H1 (cell line): ENCODE measurements around the gene GRID1. TPM values are rescaled to one million over a fixed set of nuclear protein-coding genes. Genes with fewer than 3 reads are reported as not detected.

Experiments
- CTCF ChIA-PET: fragments of 300-600 bp; sonication (Branson Sonifier 250); formaldehyde crosslinking; loops from one replicate; lab custom pipeline; 2021; ENCODE audit not compliant: partially characterized antibody; lab: Charles Lee
- POLR2A ChIA-PET: fragments of 300-600 bp; sonication (Branson Sonifier 250); formaldehyde crosslinking; loops from one replicate; lab custom pipeline; 2021; ENCODE audit warnings: inconsistent platforms; ENCODE audit not compliant: partially characterized antibody; lab: Charles Lee
- DNase-seq, 2 experiments: peaks; one replicate each; pipeline versions ENCODE4 v3.0.0 to v3.0.0-alpha.2; 2010 to 2022; ENCODE audit warnings: low spot score in 2 of 2, low read depth in 1 of 2, mixed read lengths in 1 of 2
- FAIRE-seq: peaks from 2 replicates; lab custom pipeline; 2011; peaks lifted over from hg19 to GRCh38; lab: Jason Lieb, UNC
- H2AFZ ChIP-seq: 2 replicates; pipeline ENCODE4 v1.8.1; 2012; ENCODE audit warnings: low read length, inconsistent platforms
- H2AK5ac ChIP-seq: 2 replicates; pipeline ENCODE4 v1.6.1; 2013; ENCODE audit warnings: low read depth, low read length
- H2BK120ac ChIP-seq: replicated peaks from 2 replicates; pipeline ENCODE3; 2013; ENCODE audit warnings: low read depth, low read length, inconsistent platforms
- H2BK12ac ChIP-seq: 2 replicates; pipeline ENCODE4 v1.6.1; 2013; ENCODE audit warnings: low read depth, low read length
- H2BK15ac ChIP-seq: 2 replicates; pipeline ENCODE4 v1.6.1; 2013; ENCODE audit warnings: low read length
- H2BK20ac ChIP-seq: 2 replicates; pipeline ENCODE4 v1.6.1; 2013; ENCODE audit warnings: low read length
- H2BK5ac ChIP-seq: 2 replicates; pipeline ENCODE4 v1.6.1; 2013; ENCODE audit warnings: low read depth, low read length
- H3K14ac ChIP-seq: 2 replicates; pipeline ENCODE4 v1.6.1; 2013; ENCODE audit warnings: inconsistent platforms; ENCODE audit not compliant: insufficient read length
- H3K18ac ChIP-seq: 2 replicates; pipeline ENCODE4 v1.6.1; 2013; ENCODE audit warnings: low read length; ENCODE audit errors: extremely low read depth
- H3K23ac ChIP-seq: 2 replicates; pipeline ENCODE4 v1.6.1; 2013; ENCODE audit warnings: inconsistent platforms; ENCODE audit not compliant: insufficient read length
- H3K23me2 ChIP-seq: 2 replicates; pipeline ENCODE4 v1.6.1; 2013; ENCODE audit warnings: low read depth, low read length
- H3K27ac ChIP-seq: 2 replicates; pipeline ENCODE4 v1.6.1; 2011; ENCODE audit warnings: low read depth, low read length, inconsistent platforms
- H3K27me3 ChIP-seq, 4 experiments: replicated peaks in 1 of 4; 1 replicate in 1 of 4; 2 replicates in 3 of 4; pipeline versions ENCODE4 v1.6.1 to v1.8.1; 2011 to 2013; ENCODE audit warnings: low read length in 3 of 4, mild to moderate bottlenecking in 3 of 4, inconsistent platforms in 2 of 4, mixed read lengths in 2 of 4, moderate library complexity in 1 of 4; ENCODE audit not compliant: control insufficient read depth in 3 of 4, insufficient read depth in 3 of 4; ENCODE audit errors: extremely low read depth in 1 of 4
- H3K36me3 ChIP-seq, 4 experiments: 2 replicates each; pipeline versions ENCODE4 v1.6.1 to v1.8.1; 2011 to 2013; ENCODE audit warnings: mild to moderate bottlenecking in 4 of 4, low read length in 3 of 4, moderate library complexity in 2 of 4, control low read depth in 1 of 4, inconsistent platforms in 1 of 4; ENCODE audit not compliant: insufficient read depth in 4 of 4, control insufficient read depth in 2 of 4
- H3K4ac ChIP-seq: replicated peaks from 2 replicates; pipeline ENCODE3; 2013; ENCODE audit warnings: low read length, low read depth, mixed read lengths, inconsistent platforms; ENCODE audit not compliant: insufficient read length
- H3K4me1 ChIP-seq, 4 experiments: replicated peaks in 1 of 4; 1 replicate in 1 of 4; 2 replicates in 3 of 4; pipeline versions ENCODE4 v1.6.1 to v1.8.1; 2011 to 2013; ENCODE audit warnings: low read length in 3 of 4, inconsistent platforms in 2 of 4, mixed read lengths in 1 of 4; ENCODE audit not compliant: insufficient read depth in 4 of 4, control insufficient read depth in 3 of 4
- H3K4me2 ChIP-seq, 2 experiments: 2 replicates each; pipeline versions ENCODE4 v1.6.1 to v1.8.1; 2011 to 2013; ENCODE audit warnings: low read depth in 2 of 2, low read length in 2 of 2, control low read depth in 1 of 2, inconsistent platforms in 1 of 2, mild to moderate bottlenecking in 1 of 2; ENCODE audit not compliant: insufficient read depth in 1 of 2
- H3K4me3 ChIP-seq, 4 experiments: fragments of 200-600, 300-600 bp in 1 of 4; sonication (generic), shearing (Covaris generic), sonication (Bioruptor Twin) in 1 of 4; 2 replicates each; pipeline versions ENCODE4 v1.5.1 to v1.8.1; 2011 to 2016; ENCODE audit warnings: low read length in 4 of 4, low read depth in 3 of 4, control low read depth in 2 of 4, inconsistent platforms in 2 of 4, mild to moderate bottlenecking in 2 of 4, mixed read lengths in 1 of 4, moderate library complexity in 1 of 4; ENCODE audit not compliant: insufficient read depth in 2 of 4; ENCODE audit errors: extremely low read depth in 1 of 4
- H3K56ac ChIP-seq: replicated peaks from 2 replicates; pipeline ENCODE3; 2013; ENCODE audit warnings: low read depth, mild to moderate bottlenecking, mixed read lengths, low read length, inconsistent platforms; ENCODE audit not compliant: insufficient read length
- H3K79me1 ChIP-seq: 2 replicates; pipeline ENCODE4 v1.6.1; 2013; ENCODE audit warnings: low read depth, low read length, control low read depth
- H3K79me2 ChIP-seq, 2 experiments: 2 replicates each; pipeline versions ENCODE4 v1.6.1 to v1.8.1; 2012 to 2013; ENCODE audit warnings: low read length in 2 of 2, mild to moderate bottlenecking in 2 of 2, inconsistent platforms in 1 of 2; ENCODE audit not compliant: insufficient read depth in 2 of 2, control insufficient read depth in 1 of 2
- H3K9ac ChIP-seq, 4 experiments: replicated peaks in 1 of 4; 1 replicate in 1 of 4; 2 replicates in 3 of 4; pipeline versions ENCODE4 v1.6.1 to v1.8.1; 2011 to 2013; ENCODE audit warnings: low read depth in 3 of 4, low read length in 3 of 4, control low read depth in 2 of 4, mild to moderate bottlenecking in 2 of 4, moderate library complexity in 2 of 4, inconsistent platforms in 1 of 4; ENCODE audit errors: extremely low read depth in 1 of 4
- H3K9me3 ChIP-seq, 2 experiments: 2 replicates each; pipeline versions ENCODE4 v1.6.1 to v1.8.1; 2012 to 2013; ENCODE audit warnings: mild to moderate bottlenecking in 2 of 2, moderate library complexity in 2 of 2, control low read depth in 1 of 2, inconsistent platforms in 1 of 2, low read depth in 1 of 2, low read length in 1 of 2, mixed read lengths in 1 of 2; ENCODE audit not compliant: insufficient read depth in 2 of 2
- H4K20me1 ChIP-seq, 2 experiments: replicated peaks in 1 of 2; 2 replicates each; pipeline versions ENCODE3 to v1.8.1; 2011 to 2013; ENCODE audit warnings: inconsistent platforms in 2 of 2, low read length in 2 of 2, mild to moderate bottlenecking in 1 of 2; ENCODE audit not compliant: insufficient read depth in 2 of 2, control insufficient read depth in 1 of 2
- H4K5ac ChIP-seq: 2 replicates; pipeline ENCODE4 v1.6.1; 2013; ENCODE audit warnings: low read length, low read depth, mixed read lengths, inconsistent platforms; ENCODE audit not compliant: insufficient read length
- H4K8ac ChIP-seq: 2 replicates; pipeline ENCODE4 v1.8.0; 2013; ENCODE audit warnings: mild to moderate bottlenecking, moderate library complexity, low read length, inconsistent platforms; ENCODE audit not compliant: insufficient read depth; ENCODE audit errors: extremely low read depth
- H4K91ac ChIP-seq: replicated peaks from 2 replicates; pipeline ENCODE3; 2013; ENCODE audit warnings: low read length, mixed read lengths, inconsistent platforms; ENCODE audit not compliant: insufficient read length
- BCL11A ChIP-seq, 2 experiments: IDR thresholded peaks; one replicate each; pipeline ENCODE4 v1.6.1; 2011; ENCODE audit warnings: low read depth in 2 of 2, low read length in 2 of 2, mild to moderate bottlenecking in 2 of 2
- CEBPB ChIP-seq: IDR thresholded peaks from 2 replicates; pipeline ENCODE4 v1.6.1; 2012; ENCODE audit warnings: low read depth, low read length
- CHD2 ChIP-seq: IDR thresholded peaks from 2 replicates; pipeline ENCODE4 v1.6.1; 2012; ENCODE audit warnings: low read length, improper control_type of control experiment
- CTBP2 ChIP-seq: IDR thresholded peaks from 2 replicates; pipeline ENCODE4 v1.7.0; 2011; ENCODE audit warnings: borderline replicate concordance, mild to moderate bottlenecking, moderate library complexity, mixed read lengths, low read length; ENCODE audit not compliant: insufficient read depth, insufficient read length
- GABPA ChIP-seq: IDR thresholded peaks from 2 replicates; pipeline ENCODE4 v1.6.1; 2011; ENCODE audit warnings: mild to moderate bottlenecking, low read length, moderate library complexity, borderline replicate concordance; ENCODE audit not compliant: insufficient read depth
- JUN ChIP-seq: IDR thresholded peaks from 2 replicates; pipeline ENCODE4 v1.6.1; 2011; ENCODE audit warnings: low read depth, mild to moderate bottlenecking, improper control_type of control experiment, low read length
- JUND ChIP-seq: IDR thresholded peaks from 2 replicates; pipeline ENCODE4 v1.6.1; 2011; ENCODE audit warnings: mild to moderate bottlenecking, improper control_type of control experiment, low read length
- KDM5A ChIP-seq: fragments of 200-600 bp; IDR thresholded peaks from 2 replicates; pipeline ENCODE4 v1.7.1; 2012; ENCODE audit warnings: mild to moderate bottlenecking, low read length, inconsistent platforms, mixed read lengths
- POLR2A ChIP-seq, 2 experiments: IDR thresholded peaks; 1 replicate in 1 of 2; 2 replicates in 1 of 2; pipeline ENCODE4 v1.6.1; 2011; ENCODE audit warnings: low read depth in 2 of 2, low read length in 2 of 2, mild to moderate bottlenecking in 2 of 2; ENCODE audit errors: control extremely low read depth in 1 of 2
- POLR2AphosphoS5 ChIP-seq: IDR thresholded peaks from 2 replicates; pipeline ENCODE4 v1.6.1; 2011; ENCODE audit warnings: low read depth, low read length
- POU5F1 ChIP-seq: IDR thresholded peaks from 2 replicates; pipeline ENCODE4 v1.6.1; 2011; ENCODE audit warnings: low read depth, mild to moderate bottlenecking, low read length, moderate library complexity
- RFX5 ChIP-seq: IDR thresholded peaks from 2 replicates; pipeline ENCODE4 v1.6.1; 2011; ENCODE audit warnings: low read depth, low read length, improper control_type of control experiment, borderline replicate concordance
- SAP30 ChIP-seq: fragments of 300-600 bp; sonication (generic); IDR thresholded peaks from 2 replicates; pipeline ENCODE4 v1.7.1; 2012; ENCODE audit warnings: low read length, moderate library complexity, mild to moderate bottlenecking, inconsistent platforms; ENCODE audit not compliant: insufficient read depth, insufficient replicate concordance
- SIRT6 ChIP-seq: IDR thresholded peaks from one replicate; pipeline ENCODE4 v1.7.1; 2012; ENCODE audit warnings: low read length, inconsistent platforms
- SIX5 ChIP-seq: IDR thresholded peaks from 2 replicates; pipeline ENCODE4 v1.6.1; 2011; ENCODE audit warnings: mild to moderate bottlenecking, low read depth, low read length
- TCF12 ChIP-seq: IDR thresholded peaks from 2 replicates; pipeline ENCODE4 v1.6.1; 2011; ENCODE audit warnings: low read depth, mild to moderate bottlenecking, low read length
- polyA plus RNA-seq, 7 experiments: library from polyadenylated mRNA; depleted of rRNA in 3 of 7; stranded (reverse) in 5 of 7; unstranded in 2 of 7; fragments of >200 nt in 5 of 7; fragments of 200-250 nt in 2 of 7; gene quantifications; 1 replicate in 5 of 7; 2 replicates in 1 of 7; 4 replicates in 1 of 7; pipeline versions ENCODE4 v1.2.1 to v1.2.3, GENCODE V29; 2011 to 2013; ENCODE audit warnings: missing spikeins in 2 of 7, mixed read lengths in 2 of 7
- total RNA-seq: library from RNA; stranded (reverse); fragmentation: NEBNext Ultra II Directional; extraction: Animal tissue kit (Norgen Biotek cat#: 25700); gene quantifications from 2 replicates; pipeline ENCODE4 v1.2.1, GENCODE V29; 2021
- TF ChIP-seq, protein P1 (sequence below): IDR thresholded peaks from 2 replicates; pipeline ENCODE4 v1.6.1; 2012; ENCODE audit warnings: inconsistent platforms

The GRID1 gene
- total and polyA plus RNA-seq, 2 of the 8 experiments (the other 6 are each of a cell fraction or from before 2014, with no cell fraction given), result 0.22 to 0.30 TPM

DNA sequence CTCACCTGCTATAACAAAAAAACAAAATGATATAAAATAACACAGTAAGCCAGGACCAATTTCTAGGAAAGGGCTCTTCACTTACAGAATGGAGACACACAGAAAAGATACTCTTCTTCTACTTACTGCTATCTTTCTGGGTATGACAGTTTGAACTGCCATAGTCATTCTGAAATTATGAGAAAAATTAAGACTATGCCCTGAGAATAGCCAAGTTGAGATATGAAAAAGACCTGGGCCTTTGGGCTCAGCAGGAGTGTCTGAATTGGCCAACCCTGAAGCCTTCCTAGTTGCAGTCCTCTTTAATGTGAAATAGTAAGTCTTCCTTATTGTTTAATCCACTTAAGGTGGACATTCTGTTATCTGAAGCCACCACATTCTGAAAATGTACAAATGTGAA, 519.5 kb downstream of the GRID1 start:
- H2BK15ac ChIP-seq, result no peak overlapping the region
- H3K79me2 ChIP-seq, result no peaks in the 10 kb centered on the region
- H3K27ac ChIP-seq, result no peak overlapping the region
- H3K9me3 ChIP-seq, result no peaks in the 10 kb centered on the region
- H3K14ac ChIP-seq, result no peak overlapping the region
- H3K27me3 ChIP-seq, result no peaks in the 10 kb centered on the region
- H2BK20ac ChIP-seq, result no peak overlapping the region
- no peak overlapping the region for H3K9ac ChIP-seq
- no peak overlapping the region for H2BK120ac ChIP-seq
- DNase-seq (no peak), FAIRE-seq (no peak)
- no peak overlapping the region for H3K4me2 ChIP-seq
- H3K79me1 ChIP-seq, result no peaks in the 10 kb centered on the region
- no peak overlapping the region for H3K18ac ChIP-seq
- no peak overlapping the region for H3K56ac ChIP-seq
- H4K8ac ChIP-seq, result no peak overlapping the region
- H4K91ac ChIP-seq, result no peak overlapping the region
- no peak overlapping the region for H4K5ac ChIP-seq
- H2AK5ac ChIP-seq, result no peak overlapping the region
- H3K4ac ChIP-seq, result no peak overlapping the region
- CTCF ChIA-PET, result no interaction called here
- no peaks in the 10 kb centered on the region for H3K4me1 ChIP-seq
- POLR2A ChIA-PET, result no interaction called here
- no peak overlapping the region for H2BK12ac ChIP-seq
- H3K23ac ChIP-seq, result no peak overlapping the region
- no peaks in the 10 kb centered on the region for H3K36me3 ChIP-seq
- no peak overlapping the region for H3K4me3 ChIP-seq
- no peak overlapping the region for H2BK5ac ChIP-seq
- no peaks in the 10 kb centered on the region for H4K20me1 ChIP-seq
- no peak overlapping the region for H2AFZ ChIP-seq
- no peaks in the 10 kb centered on the region; the same call in 1 of the 2 replicates for H3K23me2 ChIP-seq
- TF ChIP-seq JUND, result no peak
- no peak for TF ChIP-seq RFX5
- no peak for TF ChIP-seq SIRT6
- TF ChIP-seq SAP30, result no peak
- TF ChIP-seq TCF12, result no peak
- no peak for TF ChIP-seq CHD2
- no peak for TF ChIP-seq SIX5
- TF ChIP-seq, protein P1, sequence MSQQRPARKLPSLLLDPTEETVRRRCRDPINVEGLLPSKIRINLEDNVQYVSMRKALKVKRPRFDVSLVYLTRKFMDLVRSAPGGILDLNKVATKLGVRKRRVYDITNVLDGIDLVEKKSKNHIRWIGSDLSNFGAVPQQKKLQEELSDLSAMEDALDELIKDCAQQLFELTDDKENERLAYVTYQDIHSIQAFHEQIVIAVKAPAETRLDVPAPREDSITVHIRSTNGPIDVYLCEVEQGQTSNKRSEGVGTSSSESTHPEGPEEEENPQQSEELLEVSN, result no peak
- no peak for TF ChIP-seq CTBP2
- no peak for TF ChIP-seq BCL11A (IDR thresholded peaks at IDR 0.05; ENCODE audit: low read depth in 2 of 2, low read length in 2 of 2)
- no peak for TF ChIP-seq CEBPB
- no peak for TF ChIP-seq POLR2AphosphoS5
- TF ChIP-seq POU5F1, result no peak
- no peak for TF ChIP-seq KDM5A
- no peak for TF ChIP-seq JUN
- no peak for TF ChIP-seq GABPA
- no peak for TF ChIP-seq POLR2A (IDR thresholded peaks at IDR 0.05; ENCODE audit: control extremely low read depth in 1 of 2, low read depth in 2 of 2, low read length in 2 of 2)
